Esophagus muscularis mucosa (tissue), 4 donors: ENCODE data around the gene MSRB1. TPM values are rescaled to one million over a fixed set of nuclear protein-coding genes. Genes with fewer than 3 reads are reported as not detected.

ENCODE experiments used
- DNase-seq: peaks from one replicate; pipeline ENCODE4 v3.0.0-alpha.2; 2017; ENCODE audit errors: extremely low spot score
- H3K27ac ChIP-seq, 4 donors: fragments of 200-600 bp; sonication (generic); replicated peaks in 1 of 4; 1 replicate in 3 of 4; 2 replicates in 1 of 4; pipeline ENCODE4 v1.5.1; 2016 to 2019; ENCODE audit warnings: mild to moderate bottlenecking in 1 of 4
- H3K27me3 ChIP-seq, 4 donors: fragments of 200-600 bp; sonication (generic); one replicate each; pipeline versions ENCODE4 v1.5.1 to v1.6.0; 2016 to 2019
- H3K36me3 ChIP-seq, 4 donors: fragments of 200-600 bp; sonication (generic); one replicate each; pipeline ENCODE4 v1.5.1; 2016 to 2019
- H3K4me1 ChIP-seq, 4 donors: fragments of 200-600 bp; sonication (generic); one replicate each; pipeline ENCODE4 v1.5.1; 2016 to 2019
- H3K4me3 ChIP-seq, 4 donors: fragments of 200-600 bp; sonication (generic); 1 replicate in 2 of 4; 2 replicates in 2 of 4; pipeline ENCODE4 v1.5.1; 2016 to 2019; ENCODE audit warnings: mild to moderate bottlenecking in 4 of 4, moderate library complexity in 1 of 4
- H3K9me3 ChIP-seq, 4 donors: fragments of 200-600 bp; sonication (generic); 1 replicate in 3 of 4; 2 replicates in 1 of 4; pipeline ENCODE4 v1.5.1; 2016 to 2019
- CTCF ChIP-seq, 3 experiments: fragments of 200-600 bp in 2 of 3; fragments of 450-650 bp in 1 of 3; sonication (generic) in 2 of 3; IDR thresholded peaks; one replicate each; pipeline ENCODE4 v1.5.1; 2017 to 2019; ENCODE audit warnings: antibody characterized with exemption in 3 of 3, mild to moderate bottlenecking in 2 of 3, moderate library complexity in 1 of 3
- EP300 ChIP-seq: sonication (generic); formaldehyde crosslinking; IDR thresholded peaks from one replicate; pipeline ENCODE4 v1.6.1; 2017; ENCODE audit warnings: antibody characterized with exemption
- POLR2A ChIP-seq: fragments of 450-650 bp; IDR thresholded peaks from one replicate; pipeline ENCODE4 v1.6.1; 2017; ENCODE audit warnings: antibody characterized with exemption, moderate library complexity, mild to moderate bottlenecking, low read depth
- POLR2AphosphoS5 ChIP-seq, 2 donors: sonication (generic); formaldehyde crosslinking; IDR thresholded peaks; one replicate each; pipeline ENCODE4 v1.6.1; 2017; ENCODE audit warnings: antibody characterized with exemption in 2 of 2
- WGBS: methylation state at CpG from one replicate; pipeline ENCODE4 v1.1.5; 2018; 5-methylcytosine and 5-hydroxymethylcytosine counted together
- intact Hi-C: fragments of 100-400 bp; cut with DNase I; formaldehyde crosslinking; loops from one replicate; pipeline ENCODE4 v1.15.1; 2023
- total RNA-seq, 4 donors: library from RNA; depleted of rRNA; stranded (reverse); fragments of >200 nt; gene quantifications; one replicate each; pipeline versions ENCODE4 v1.1.0 to v1.2.1, GENCODE V29; 2016

Gene MSRB1
- total RNA-seq, 4 donors from 2014 or later = 46.0 to 78.7 (median 53.1) TPM

GRCh38 chr16:1912215-1912543, 30.8 kb downstream of the MSRB1 start:
- no peak overlapping the region for H3K27ac ChIP-seq
- intact Hi-C loops = no loop called here
- H3K9me3 ChIP-seq = no peaks in the 10 kb centered on the region
- peaks cover 0 to 88% (median 12%) of the 10 kb centered on the region in 4 donors for H3K27me3 ChIP-seq
- no peak for TF ChIP-seq EP300
- no peak for TF ChIP-seq POLR2A
- TF ChIP-seq POLR2AphosphoS5 (IDR thresholded peaks at IDR 0.05) = no peak
- no peak for TF ChIP-seq CTCF (IDR thresholded peaks at IDR 0.05)
- WGBS = 84% methylated on average over 9 of the region's 17 CpGs
- no peak for DNase-seq
- no peak overlapping the region for H3K4me3 ChIP-seq
- no peaks in the 10 kb centered on the region for H3K36me3 ChIP-seq
- H3K4me1 ChIP-seq = peaks cover 0 to 2% (median 0%) of the 10 kb centered on the region in 4 donors

- intact Hi-C loops = no loop called here
- H3K9me3 ChIP-seq = no peaks in the 10 kb centered on the region
- no peaks in the 10 kb centered on the region for H3K4me1 ChIP-seq
- H3K4me3 ChIP-seq = no peak overlapping the region
- peaks cover 0 to 88% (median 7%) of the 10 kb centered on the region in 4 donors for H3K27me3 ChIP-seq
- no peak for DNase-seq
- no peaks in the 10 kb centered on the region for H3K36me3 ChIP-seq
- 88% methylated on average over 29 of the region's 59 CpGs for WGBS
- no peak for TF ChIP-seq POLR2A
- no peak for TF ChIP-seq EP300
- no peak for TF ChIP-seq CTCF (IDR thresholded peaks at IDR 0.05)
- no peak for TF ChIP-seq POLR2AphosphoS5 (IDR thresholded peaks at IDR 0.05)
- H3K27ac ChIP-seq = no peak overlapping the region
Measured at GRCh38 chr16:1911467-1912214, 31.4 kb downstream of the MSRB1 start.

GRCh38 chr16:1909561-1910231, 33.3 kb downstream of the MSRB1 start:
- no peak for TF ChIP-seq CTCF (IDR thresholded peaks at IDR 0.05)
- TF ChIP-seq POLR2A = no peak
- no peak for TF ChIP-seq POLR2AphosphoS5 (IDR thresholded peaks at IDR 0.05)
- TF ChIP-seq EP300 = no peak
- Histone ChIP-seq H3K9me3 (no peaks in the 10 kb centered on the region), H3K27ac (no peak overlapping the region), H3K4me3 (no peak overlapping the region), H3K36me3 (no peaks in the 10 kb centered on the region), H3K27me3 (peaks cover 0 to 88% (median 2%) of the 10 kb centered on the region in 4 donors), H3K4me1 (no peaks in the 10 kb centered on the region)
- WGBS = 79% methylated on average over 17 of the region's 18 CpGs
- intact Hi-C loops = no loop called here
- DNase-seq = no peak

- WGBS = 60% methylated on average over 8 of the region's 9 CpGs
- Histone ChIP-seq H3K4me1 (no peaks in the 10 kb centered on the region), H3K4me3 (no peak overlapping the region), H3K27me3 (peaks cover 0 to 88% (median 2%) of the 10 kb centered on the region in 4 donors), H3K9me3 (no peaks in the 10 kb centered on the region), H3K36me3 (no peaks in the 10 kb centered on the region), H3K27ac (no peak overlapping the region)
- intact Hi-C loops = no loop called here
- TF ChIP-seq POLR2AphosphoS5 (IDR thresholded peaks at IDR 0.05) (no peak), EP300 (no peak), POLR2A (no peak), CTCF (IDR thresholded peaks at IDR 0.05) (no peak)
- no peak for DNase-seq
Measured at GRCh38 chr16:1908983-1909382, 34.0 kb downstream of the MSRB1 start.
